Fibroblast of skin of right quadriceps (primary cell): ENCODE data around the gene ZNF345.

ENCODE experiments used
- DNase-seq: peaks from one replicate; pipeline ENCODE4 v3.0.0-alpha.2; 2013

ZNF345 gene

GRCh38 chr19:36850559-36851442 lies at the start of gene ZNF345:
Gene ZNF345 (plus strand): TSS chr19:36850876. CDS start chr19:36876831, 25,955 bp downstream.
- DNase-seq, result peak; percentile 93

- DNase-seq, result no peak
Observed at GRCh38 chr19:36805364-36805763, 45.3 kb upstream of the ZNF345 start.

- no peak for DNase-seq
Observed at GRCh38 chr19:36807029-36807428, 43.6 kb upstream of the ZNF345 start.

- no peak for DNase-seq
Observed at GRCh38 chr19:36819130-36819630, 31.5 kb upstream of the ZNF345 start.

- DNase-seq, result no peak
Observed at GRCh38 chr19:36821758-36822157, 28.9 kb upstream of the ZNF345 start.

GRCh38 chr19:36833430-36833829 lies 17.2 kb upstream of the ZNF345 start:
- DNase-seq, result no peak

- peak; percentile 3 for DNase-seq
Observed at GRCh38 chr19:36837176-36837905, 13.3 kb upstream of the ZNF345 start.

GRCh38 chr19:36837906-36838783 lies 12.5 kb upstream of the ZNF345 start, which contains the start of gene ZNF790:
Gene ZNF790 (minus strand): TSS chr19:36838387. CDS start chr19:36825619, 12,768 bp downstream.
- peak; percentile 89 for DNase-seq

- DNase-seq, result peak; percentile 18
Observed at GRCh38 chr19:36838784-36839324, 11.8 kb upstream of the ZNF345 start.

- no peak for DNase-seq
Observed at GRCh38 chr19:36847968-36848367, 2.7 kb upstream of the ZNF345 start.

- DNase-seq, result peak; percentile 85
Observed at GRCh38 chr19:36849701-36850558, 746 bp upstream of the ZNF345 start.

GRCh38 chr19:36851898-36852297 lies 1.2 kb downstream of the ZNF345 start:
- no peak for DNase-seq

GRCh38 chr19:36876993-36877938 lies 26.6 kb downstream of the ZNF345 start:
- no peak for DNase-seq

GRCh38 chr19:36891768-36892357 lies 41.2 kb downstream of the ZNF345 start:
- DNase-seq, result no peak

GRCh38 chr19:36894849-36895383 lies 44.2 kb downstream of the ZNF345 start:
- DNase-seq, result no peak

GRCh38 chr19:36898422-36898821 lies 47.7 kb downstream of the ZNF345 start:
- DNase-seq, result no peak

GRCh38 chr19:36915992-36916830 lies 65.5 kb downstream of the ZNF345 start, which contains the start of the genes ZNF568 and ZNF829:
Gene ZNF568 (plus strand): TSS chr19:36916332. CDS start chr19:36922771, 6,439 bp downstream.
Gene ZNF829 (minus strand): TSS chr19:36916291. CDS start chr19:36915167, 1,124 bp downstream.
- peak; percentile 89 for DNase-seq

GRCh38 chr19:36916991-36917390 lies 66.3 kb downstream of the ZNF345 start:
- DNase-seq, result peak; percentile 3
